SK-N-DZ (cell line): ENCODE data around the gene ZNF557. TPM values are rescaled to one million over a fixed set of nuclear protein-coding genes. Genes with fewer than 3 reads are reported as not detected.
"Not testable (repeated sequence)": the region's sequence is repeated elsewhere in the genome, so short reads cannot be mapped to it uniquely, and the experiment has no call there.

Experiments used
- DNase-seq: peaks from one replicate; pipeline ENCODE4 v3.0.0-alpha.2; 2015; ENCODE audit warnings: low spot score
- polyA plus RNA-seq, 2 experiments: library from polyadenylated mRNA; depleted of rRNA; stranded (reverse); fragments of >200 nt; gene quantifications; 2 replicates each; pipeline ENCODE4 v1.2.3, GENCODE V29; 2014

ZNF557 gene
- polyA plus RNA-seq (2014; cell fraction: cytosol; rRNA removed), result 3.3 and 3.6 TPM in 2 replicates
- 5.5 and 6.1 TPM in 2 replicates for polyA plus RNA-seq (2014; cell fraction: nucleus; rRNA removed)

- DNase-seq, result peak; percentile 92
Observed at GRCh38 chr19:7069042-7069903, at the start of gene ZNF557. ZNF557 (plus strand) TSS chr19:7069703; CDS start chr19:7075075, 5,372 bp downstream.

GRCh38 chr19:7021331-7021730, 48.2 kb upstream of the ZNF557 start, which contains the start of gene MBD3L2B:
MBD3L2B (minus strand) TSS chr19:7021431; CDS start chr19:7021397, 34 bp downstream.
- DNase-seq, result not testable (repeated sequence)

- not testable (repeated sequence) for DNase-seq
Observed at GRCh38 chr19:7028790-7029189, 40.7 kb upstream of the ZNF557 start.

GRCh38 chr19:7030278-7030677, 39.2 kb upstream of the ZNF557 start, which contains the start of gene MBD3L5:
MBD3L5 (plus strand) TSS chr19:7030578; CDS start chr19:7030612, 34 bp downstream.
- DNase-seq, result not testable (repeated sequence)

- not testable (repeated sequence) for DNase-seq
Observed at GRCh38 chr19:7040079-7040478, 29.4 kb upstream of the ZNF557 start, which contains the start of gene MBD3L4. MBD3L4 (minus strand) TSS chr19:7040179; CDS start chr19:7040144, 35 bp downstream.

GRCh38 chr19:7041563-7041962, 27.9 kb upstream of the ZNF557 start:
- DNase-seq, result not testable (repeated sequence)

GRCh38 chr19:7049021-7049420, 20.5 kb upstream of the ZNF557 start, which contains the start of gene MBD3L2:
MBD3L2 (plus strand) TSS chr19:7049321; CDS start chr19:7049374, 53 bp downstream.
- not testable (repeated sequence) for DNase-seq

- not testable (repeated sequence) for DNase-seq
Observed at GRCh38 chr19:7051421-7051820, 18.1 kb upstream of the ZNF557 start.

GRCh38 chr19:7052896-7053295, 16.6 kb upstream of the ZNF557 start:
- not testable (repeated sequence) for DNase-seq

- DNase-seq, result not testable (repeated sequence)
Observed at GRCh38 chr19:7054635-7055368, 14.7 kb upstream of the ZNF557 start.

GRCh38 chr19:7055679-7056078, 13.8 kb upstream of the ZNF557 start:
- not testable (repeated sequence) for DNase-seq

GRCh38 chr19:7056371-7056770, 13.1 kb upstream of the ZNF557 start:
- DNase-seq, result not testable (repeated sequence)

- not testable (repeated sequence) for DNase-seq
Observed at GRCh38 chr19:7058576-7058975, 10.9 kb upstream of the ZNF557 start, which contains the start of gene MBD3L3. MBD3L3 (minus strand) TSS chr19:7058676; CDS start chr19:7058605, 71 bp downstream.

- not testable (repeated sequence) for DNase-seq
Observed at GRCh38 chr19:7059977-7060376, 9.5 kb upstream of the ZNF557 start.

- no peak for DNase-seq
Observed at GRCh38 chr19:7063339-7063738, 6.2 kb upstream of the ZNF557 start.

- no peak for DNase-seq
Observed at GRCh38 chr19:7063764-7064418, 5.6 kb upstream of the ZNF557 start.

- DNase-seq, result peak; percentile 40
Observed at GRCh38 chr19:7067122-7067521, 2.4 kb upstream of the ZNF557 start.

GRCh38 chr19:7067716-7068115, 1.8 kb upstream of the ZNF557 start:
- no peak for DNase-seq

GRCh38 chr19:7068599-7068998, 904 bp upstream of the ZNF557 start:
- DNase-seq, result no peak

- DNase-seq, result no peak
Observed at GRCh38 chr19:7069904-7070226, 362 bp downstream of the ZNF557 start.

GRCh38 chr19:7072541-7072940, 3.0 kb downstream of the ZNF557 start:
- DNase-seq, result no peak
